GM13977 (cell line): ENCODE measurements around the gene CALML3.

Experiments used
- DNase-seq: peaks from one replicate; pipeline ENCODE4 v3.0.0; 2012; ENCODE audit warnings: low spot score
- CTCF ChIP-seq: IDR thresholded peaks from 2 replicates; pipeline ENCODE4 v1.5.1; 2012; ENCODE audit warnings: mild to moderate bottlenecking, control low read depth; ENCODE audit not compliant: insufficient read depth; ENCODE audit errors: extremely low read depth, missing control alignments
- in situ Hi-C: fragments of 300-500 bp; cut with MboI; formaldehyde crosslinking; loops from one replicate; pipeline ENCODE4 v1.12.0; 2022; ENCODE audit warnings: low sequenced_read_pairs, low pct_unique_long_range_greater_than_20kb, mixed read lengths, inconsistent platforms; ENCODE audit not compliant: unreplicated experiment

The CALML3 gene

GRCh38 chr10:5502571-5503476 lies 21.9 kb upstream of the CALML3 start:
- no peak for DNase-seq
- in situ Hi-C loops, result no loop called here
- TF ChIP-seq CTCF, result no peak

- in situ Hi-C loops, result no loop called here
- TF ChIP-seq CTCF, result no peak
- DNase-seq, result no peak
Measured at GRCh38 chr10:5503477-5503835, 21.3 kb upstream of the CALML3 start.

GRCh38 chr10:5504146-5505072 lies 20.4 kb upstream of the CALML3 start:
- DNase-seq, result no peak
- TF ChIP-seq CTCF, result no peak
- in situ Hi-C loops, result no loop called here

GRCh38 chr10:5506246-5506645 lies 18.5 kb upstream of the CALML3 start:
- in situ Hi-C loops, result no loop called here
- no peak for TF ChIP-seq CTCF
- DNase-seq, result no peak

GRCh38 chr10:5506751-5507648 lies 17.8 kb upstream of the CALML3 start:
- DNase-seq, result no peak
- in situ Hi-C loops, result no loop called here
- TF ChIP-seq CTCF, result no peak

- DNase-seq, result no peak
- in situ Hi-C loops, result no loop called here
- no peak for TF ChIP-seq CTCF
Measured at GRCh38 chr10:5507649-5508131, 17.1 kb upstream of the CALML3 start.
